ENCODE results near the gene STRN3.

DNA sequence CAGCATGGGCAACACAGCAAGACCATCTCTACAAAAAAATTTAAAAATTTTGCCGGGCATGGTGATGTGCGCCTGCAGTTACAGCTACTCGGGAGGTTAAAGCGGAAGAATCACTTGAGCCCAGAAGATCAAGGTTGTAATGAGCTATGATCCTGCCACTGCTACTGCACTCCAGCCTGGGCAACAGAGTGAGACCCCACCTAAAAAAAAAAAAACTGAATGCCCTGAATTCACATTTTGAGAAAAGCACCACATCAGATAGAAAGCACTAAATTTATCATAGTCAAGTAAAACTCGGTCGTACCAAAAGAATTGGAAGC is 24.9 kb downstream of the STRN3 start:
- no peak for TF ChIP-seq GATA2 (IDR thresholded peaks at IDR 0.05; ENCODE audit: low read depth, low read length)
- no peak for TF ChIP-seq GATA3 (IDR thresholded peaks at IDR 0.05; ENCODE audit: low read depth, low read length)
